Measurements from ENCODE around the gene TRIM66.
"Not testable (repeated sequence)": the region's sequence is repeated elsewhere in the genome, so short reads cannot be mapped to it uniquely, and the experiment has no call there.

TRIM66 gene

GRCh38 chr11:8690374-8691342 lies 8.2 kb upstream of the TRIM66 start:
- no peak for DNase-seq

- no peak for DNase-seq
These were observed 7.3 kb upstream of the TRIM66 start for GRCh38 chr11:8689726-8690255.

- DNase-seq: peak; percentile 99
These were observed 6.2 kb upstream of the TRIM66 start for GRCh38 chr11:8688414-8689362.

GRCh38 chr11:8686325-8686724 lies 3.9 kb upstream of the TRIM66 start:
- DNase-seq: no peak

GRCh38 chr11:8685820-8686219 lies 3.4 kb upstream of the TRIM66 start:
- no peak for DNase-seq

- no peak for DNase-seq
These were observed 2.8 kb upstream of the TRIM66 start for GRCh38 chr11:8685306-8685705.

- DNase-seq: no peak
These were observed 2.3 kb upstream of the TRIM66 start for GRCh38 chr11:8684600-8685290.

GRCh38 chr11:8683115-8683807 lies 796 bp upstream of the TRIM66 start:
- DNase-seq: no peak

- no peak for DNase-seq
These were observed 595 bp downstream of the TRIM66 start for GRCh38 chr11:8681837-8682302.

- DNase-seq: no peak
These were observed 3.5 kb downstream of the TRIM66 start for GRCh38 chr11:8679006-8679405.

GRCh38 chr11:8676458-8676857 lies 6.0 kb downstream of the TRIM66 start:
- no peak for DNase-seq

GRCh38 chr11:8674859-8675258 lies 7.6 kb downstream of the TRIM66 start:
- no peak for DNase-seq

- DNase-seq: no peak
These were observed 10.1 kb downstream of the TRIM66 start for GRCh38 chr11:8672346-8672745.

- DNase-seq: peak; percentile 66
These were observed 10.8 kb downstream of the TRIM66 start for GRCh38 chr11:8671651-8672062.

GRCh38 chr11:8671193-8671612 lies 11.3 kb downstream of the TRIM66 start:
- DNase-seq: peak; percentile 40

GRCh38 chr11:8670081-8670480 lies 12.4 kb downstream of the TRIM66 start:
- not testable (repeated sequence) for DNase-seq

- no peak for DNase-seq
These were observed 17.2 kb downstream of the TRIM66 start for GRCh38 chr11:8665222-8665621.

- no peak for DNase-seq
These were observed 21.3 kb downstream of the TRIM66 start for GRCh38 chr11:8661001-8661795.

GRCh38 chr11:8658321-8659057 lies 24.0 kb downstream of the TRIM66 start:
- DNase-seq: peak; percentile 54

GRCh38 chr11:8656291-8656690 lies 26.2 kb downstream of the TRIM66 start:
- no peak for DNase-seq

All from NCI-H345 (cell line).